Mononuclear cell (primary cell): ENCODE results near the gene MEGF6. TPM values are rescaled to one million over a fixed set of nuclear protein-coding genes. Genes with fewer than 3 reads are reported as not detected.

ENCODE experiments used
- H3K27me3 ChIP-seq: 2 replicates; pipeline ENCODE4 v1.6.0; 2011; ENCODE audit warnings: low read length, control low read depth; ENCODE audit not compliant: insufficient read depth
- H3K4me1 ChIP-seq: 2 replicates; pipeline ENCODE4 v1.5.1; 2011; ENCODE audit warnings: mild to moderate bottlenecking, low read length, control low read depth; ENCODE audit not compliant: insufficient read depth
- H3K4me3 ChIP-seq: 2 replicates; pipeline ENCODE4 v1.5.1; 2011; ENCODE audit warnings: mild to moderate bottlenecking, low read length, moderate library complexity
- H3K9me3 ChIP-seq: 2 replicates; pipeline ENCODE4 v1.5.1; 2011; ENCODE audit warnings: low read depth, mild to moderate bottlenecking, control low read depth, low read length
- total RNA-seq: library from RNA; depleted of rRNA; stranded (reverse); fragments of >200 nt; gene quantifications from one replicate; pipeline ENCODE4 v1.2.3, GENCODE V29; 2012

The MEGF6 gene
- total RNA-seq, 1 donor = 16.2 TPM

GRCh38 chr1:3651026-3651929, 40.0 kb upstream of the MEGF6 start:
- H3K9me3 ChIP-seq = no peaks in the 10 kb centered on the region
- no peak overlapping the region for H3K4me3 ChIP-seq
- H3K4me1 ChIP-seq = peaks cover 39% of the 10 kb centered on the region
- H3K27me3 ChIP-seq = peaks cover 48% of the 10 kb centered on the region

GRCh38 chr1:3650248-3651025, 39.1 kb upstream of the MEGF6 start:
- peak overlapping the region; percentile 65 for H3K4me3 ChIP-seq
- peaks cover 39% of the 10 kb centered on the region for H3K4me1 ChIP-seq
- peaks cover 45% of the 10 kb centered on the region for H3K27me3 ChIP-seq
- no peaks in the 10 kb centered on the region for H3K9me3 ChIP-seq

GRCh38 chr1:3649342-3650247, 38.3 kb upstream of the MEGF6 start, which contains the start of gene WRAP73:
Gene WRAP73, minus strand, starts transcription at chr1:3650103. Its CDS starts 104 bp downstream, at chr1:3649999.
- peaks cover 38% of the 10 kb centered on the region for H3K27me3 ChIP-seq
- H3K4me1 ChIP-seq = peaks cover 39% of the 10 kb centered on the region
- H3K9me3 ChIP-seq = no peaks in the 10 kb centered on the region
- peak within 1 kb of the TSS; percentile 65 for H3K4me3 ChIP-seq

GRCh38 chr1:3646596-3646995, 35.3 kb upstream of the MEGF6 start:
- Histone ChIP-seq H3K4me1 (peaks cover 27% of the 10 kb centered on the region), H3K9me3 (no peaks in the 10 kb centered on the region), H3K27me3 (peaks cover 16% of the 10 kb centered on the region), H3K4me3 (no peak overlapping the region)

GRCh38 chr1:3645666-3646355, 34.5 kb upstream of the MEGF6 start:
- Histone ChIP-seq H3K4me1 (peaks cover 19% of the 10 kb centered on the region), H3K9me3 (no peaks in the 10 kb centered on the region), H3K27me3 (peaks cover 8% of the 10 kb centered on the region), H3K4me3 (no peak overlapping the region)

GRCh38 chr1:3645247-3645646, 33.9 kb upstream of the MEGF6 start:
- Histone ChIP-seq H3K27me3 (peaks cover 2% of the 10 kb centered on the region), H3K9me3 (no peaks in the 10 kb centered on the region), H3K4me1 (peaks cover 14% of the 10 kb centered on the region), H3K4me3 (no peak overlapping the region)

GRCh38 chr1:3644273-3644672, 33.0 kb upstream of the MEGF6 start:
- H3K4me3 ChIP-seq = no peak overlapping the region
- no peaks in the 10 kb centered on the region for H3K27me3 ChIP-seq
- no peaks in the 10 kb centered on the region for H3K9me3 ChIP-seq
- H3K4me1 ChIP-seq = peaks cover 6% of the 10 kb centered on the region

- Histone ChIP-seq H3K9me3 (no peaks in the 10 kb centered on the region), H3K4me1 (no peaks in the 10 kb centered on the region), H3K27me3 (no peaks in the 10 kb centered on the region), H3K4me3 (no peak overlapping the region)
These were observed 31.8 kb upstream of the MEGF6 start for GRCh38 chr1:3642919-3643675.

- Histone ChIP-seq H3K4me1 (no peaks in the 10 kb centered on the region), H3K9me3 (no peaks in the 10 kb centered on the region), H3K4me3 (no peak overlapping the region), H3K27me3 (no peaks in the 10 kb centered on the region)
These were observed 30.5 kb upstream of the MEGF6 start for GRCh38 chr1:3641816-3642215.

GRCh38 chr1:3641046-3641760, 29.9 kb upstream of the MEGF6 start:
- H3K27me3 ChIP-seq = no peaks in the 10 kb centered on the region
- H3K4me1 ChIP-seq = no peaks in the 10 kb centered on the region
- H3K4me3 ChIP-seq = no peak overlapping the region
- no peaks in the 10 kb centered on the region for H3K9me3 ChIP-seq

- Histone ChIP-seq H3K4me1 (no peaks in the 10 kb centered on the region), H3K9me3 (no peaks in the 10 kb centered on the region), H3K4me3 (no peak overlapping the region), H3K27me3 (no peaks in the 10 kb centered on the region)
These were observed 29.0 kb upstream of the MEGF6 start for GRCh38 chr1:3640121-3640837.

- Histone ChIP-seq H3K27me3 (no peaks in the 10 kb centered on the region), H3K9me3 (no peaks in the 10 kb centered on the region), H3K4me3 (no peak overlapping the region), H3K4me1 (no peaks in the 10 kb centered on the region)
These were observed 28.1 kb upstream of the MEGF6 start for GRCh38 chr1:3639397-3639911.
